AG04449 (cell line): ENCODE results near the gene KCNJ14.
A peak's percentile ranks its signal among the peaks of the same experiment; 100 is the strongest.

Experiments used
- CTCF ChIA-PET: fragments of 350-600 bp; formaldehyde crosslinking; extraction: SDS; loops from one replicate; lab custom pipeline; 2021; ENCODE audit warnings: antibody characterized with exemption; lab: Yijun Ruan, JAX
- POLR2A ChIA-PET: fragments of 400-600, 350-600 bp; formaldehyde crosslinking; extraction: SDS; loops from one replicate; lab custom pipeline; 2020; ENCODE audit warnings: antibody characterized with exemption, inconsistent platforms; lab: Yijun Ruan, JAX
- DNase-seq: peaks from one replicate; pipeline ENCODE4 v3.0.0-alpha.2; 2010; ENCODE audit warnings: low read depth, low spot score
- H3K4me3 ChIP-seq: 2 replicates; pipeline ENCODE4 v1.5.1; 2011; ENCODE audit warnings: low read depth, mild to moderate bottlenecking, control low read depth, low read length
- TF ChIP-seq, protein P1 (sequence below): IDR thresholded peaks from one replicate; pipeline ENCODE4 v1.5.1; 2011; ENCODE audit warnings: mild to moderate bottlenecking, moderate library complexity, low read length, control low read depth, inconsistent platforms; ENCODE audit not compliant: insufficient read depth; ENCODE audit errors: missing control alignments

KCNJ14 gene

DNA sequence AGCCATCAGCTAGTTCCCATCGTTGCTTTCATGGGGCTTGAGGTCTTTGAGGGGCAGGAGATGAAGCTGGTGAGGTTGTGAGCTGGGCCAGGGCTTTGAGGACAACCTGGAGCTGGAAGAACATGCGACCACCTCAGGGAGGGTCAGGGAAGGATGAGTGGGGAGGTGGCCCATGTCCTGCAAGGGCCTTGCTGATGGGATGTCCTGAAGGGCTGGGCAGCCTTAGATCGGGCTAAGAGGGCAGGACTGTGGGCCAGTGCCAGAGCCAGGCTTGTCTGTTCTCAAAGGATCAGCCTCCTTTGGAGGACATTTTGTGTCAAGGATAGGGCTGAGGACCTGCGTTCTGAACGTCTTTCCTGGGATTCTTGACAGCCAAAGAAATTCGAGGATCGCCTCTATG lies 24.3 kb downstream of the KCNJ14 start:
- no peak for DNase-seq
- TF ChIP-seq, protein P1, sequence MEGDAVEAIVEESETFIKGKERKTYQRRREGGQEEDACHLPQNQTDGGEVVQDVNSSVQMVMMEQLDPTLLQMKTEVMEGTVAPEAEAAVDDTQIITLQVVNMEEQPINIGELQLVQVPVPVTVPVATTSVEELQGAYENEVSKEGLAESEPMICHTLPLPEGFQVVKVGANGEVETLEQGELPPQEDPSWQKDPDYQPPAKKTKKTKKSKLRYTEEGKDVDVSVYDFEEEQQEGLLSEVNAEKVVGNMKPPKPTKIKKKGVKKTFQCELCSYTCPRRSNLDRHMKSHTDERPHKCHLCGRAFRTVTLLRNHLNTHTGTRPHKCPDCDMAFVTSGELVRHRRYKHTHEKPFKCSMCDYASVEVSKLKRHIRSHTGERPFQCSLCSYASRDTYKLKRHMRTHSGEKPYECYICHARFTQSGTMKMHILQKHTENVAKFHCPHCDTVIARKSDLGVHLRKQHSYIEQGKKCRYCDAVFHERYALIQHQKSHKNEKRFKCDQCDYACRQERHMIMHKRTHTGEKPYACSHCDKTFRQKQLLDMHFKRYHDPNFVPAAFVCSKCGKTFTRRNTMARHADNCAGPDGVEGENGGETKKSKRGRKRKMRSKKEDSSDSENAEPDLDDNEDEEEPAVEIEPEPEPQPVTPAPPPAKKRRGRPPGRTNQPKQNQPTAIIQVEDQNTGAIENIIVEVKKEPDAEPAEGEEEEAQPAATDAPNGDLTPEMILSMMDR, result no peak
- H3K4me3 ChIP-seq, result no peak overlapping the region
- CTCF ChIA-PET, result interaction anchor here (1.3 to 4.6 kb wide), 3 partner anchors 9 to 104 kb away, joined by 5 to 48 read pairs (median 14); no protein-coding TSS in a partner anchor
- POLR2A ChIA-PET, result interaction anchor here (1.1 kb wide), 1 partner anchor 10 kb away, joined by 3 read pairs; no protein-coding TSS in a partner anchor

DNA sequence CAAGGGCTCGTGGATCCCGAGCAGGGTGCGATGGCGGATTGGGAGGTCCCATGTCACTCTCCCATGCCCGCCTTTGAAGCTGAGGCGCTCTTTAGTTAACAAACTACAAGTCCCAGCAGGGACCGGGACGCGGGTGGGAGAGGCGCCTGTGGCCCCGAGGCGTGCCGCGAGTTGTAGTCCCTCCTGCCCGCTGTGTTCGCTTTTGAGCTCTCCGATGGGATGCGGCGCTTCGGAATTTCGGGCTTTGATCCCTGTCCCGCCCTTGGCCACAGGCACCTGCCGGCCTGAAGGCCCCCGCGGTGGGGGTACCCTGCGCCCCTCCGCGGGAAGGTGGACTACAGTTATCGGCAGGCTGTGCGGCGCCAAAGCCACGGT lies 24.8 kb downstream of the KCNJ14 start:
- TF ChIP-seq, protein P1, result no peak
- POLR2A ChIA-PET, result interaction anchor here (1.1 kb wide), 1 partner anchor 10 kb away, joined by 3 read pairs; no protein-coding TSS in a partner anchor
- CTCF ChIA-PET, result interaction anchor here (1.3 to 4.6 kb wide), 3 partner anchors 10 to 104 kb away, joined by 5 to 48 read pairs (median 14); no protein-coding TSS in a partner anchor
- DNase-seq, result no peak
- H3K4me3 ChIP-seq, result peak overlapping the region; percentile 42

DNA sequence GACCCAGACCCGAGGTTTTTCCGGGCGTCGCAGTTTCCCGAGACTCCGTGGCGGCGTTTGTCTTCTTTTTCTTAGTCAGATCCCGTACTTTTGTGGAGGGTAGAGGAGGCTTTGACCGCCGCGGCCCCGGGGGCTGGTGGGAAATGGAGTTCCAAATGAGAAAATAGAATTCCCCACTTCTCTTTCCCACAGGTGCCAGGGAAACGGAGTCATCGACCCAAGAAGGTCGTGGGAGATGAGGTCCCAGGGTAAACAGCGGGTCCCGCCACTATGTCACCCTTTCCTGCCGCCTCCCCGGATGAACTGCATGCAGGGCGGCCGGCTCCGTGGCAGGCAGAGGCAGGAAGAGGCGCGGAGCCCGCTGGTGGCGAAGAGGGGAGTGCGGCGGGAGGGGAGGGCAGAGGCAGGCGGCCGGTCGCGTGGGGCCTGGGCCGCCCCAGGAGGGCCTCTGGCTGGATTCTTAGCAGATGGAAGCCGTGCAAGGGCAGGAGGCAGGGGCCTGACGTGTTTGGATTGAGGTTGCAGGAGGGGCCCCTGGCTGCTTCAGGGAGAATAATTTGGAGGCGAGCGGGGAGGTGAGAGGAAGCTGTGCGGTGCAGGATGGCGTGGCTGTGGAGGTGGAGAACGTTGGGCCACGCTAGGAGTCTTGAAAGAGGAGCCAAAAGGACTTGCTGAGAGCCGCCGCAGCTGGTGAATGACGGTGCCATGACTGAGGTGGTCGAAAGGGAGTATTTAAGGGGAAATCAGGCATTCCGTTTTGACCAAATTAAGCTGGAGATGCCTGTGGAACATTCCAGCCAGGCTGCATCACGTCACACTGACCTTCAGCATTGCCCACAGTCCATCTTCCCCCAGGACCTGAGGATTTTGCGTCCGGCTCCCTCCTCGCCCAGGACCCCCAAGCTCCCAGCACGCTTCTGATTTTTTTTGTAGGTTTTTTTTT lies 25.5 kb downstream of the KCNJ14 start:
- CTCF ChIA-PET, result interaction anchor here (0.7 to 4.6 kb wide), 8 partner anchors 9 to 128 kb away, joined by 3 to 48 read pairs (median 3); partner anchors contain the start of gene KDELR1
- no peak for DNase-seq
- TF ChIP-seq, protein P1, result no peak
- peak overlapping the region; percentile 42 for H3K4me3 ChIP-seq
- POLR2A ChIA-PET, result interaction anchor here (0.7 to 1.1 kb wide), 3 partner anchors 8 to 11 kb away, joined by 3 read pairs; no protein-coding TSS in a partner anchor

DNA sequence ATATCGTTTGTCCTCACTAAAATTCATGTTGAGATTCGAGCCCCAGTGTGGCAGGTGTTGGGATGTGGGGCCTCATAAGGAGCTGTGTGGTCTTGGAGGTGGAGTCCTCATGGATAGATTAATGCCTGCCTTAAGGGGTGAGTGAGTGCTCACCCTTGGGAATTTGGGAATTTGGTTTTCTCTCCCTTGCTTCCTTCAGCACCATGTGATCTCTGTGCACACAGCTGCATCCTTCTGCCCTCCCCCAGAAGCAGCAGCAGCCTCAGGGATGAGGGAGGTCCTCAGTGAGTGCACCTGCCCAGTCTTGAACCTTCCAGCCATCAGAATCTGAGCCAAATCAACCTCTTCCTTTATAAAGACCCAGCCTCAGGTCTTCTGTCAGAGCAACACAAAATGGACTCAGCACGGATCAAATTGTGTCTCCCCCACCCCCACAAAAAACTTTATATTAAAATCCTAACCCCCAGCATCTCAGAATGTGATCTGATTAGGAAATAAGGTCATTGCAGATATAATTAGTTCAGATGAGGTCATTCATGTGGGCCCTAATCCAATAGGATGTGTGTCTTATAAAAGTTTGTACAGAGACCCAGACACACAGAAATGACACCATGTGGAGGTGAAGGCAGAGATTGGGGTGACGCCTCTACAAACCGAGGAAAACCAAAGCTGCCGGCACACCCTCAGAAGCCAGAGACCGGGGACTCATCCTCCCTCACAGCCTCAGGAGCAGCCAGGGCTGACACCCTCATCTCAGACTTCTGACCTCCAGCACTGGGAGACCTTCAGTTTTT lies 26.7 kb downstream of the KCNJ14 start:
- no peak for DNase-seq
- TF ChIP-seq, protein P1, result no peak
- ChIA-PET CTCF (interaction anchor here (0.7 to 4.6 kb wide), 5 partner anchors 8 to 105 kb away, joined by 3 to 48 read pairs (median 4); partner anchors contain the start of gene KDELR1), POLR2A (no interaction called here)
- no peak overlapping the region for H3K4me3 ChIP-seq

DNA sequence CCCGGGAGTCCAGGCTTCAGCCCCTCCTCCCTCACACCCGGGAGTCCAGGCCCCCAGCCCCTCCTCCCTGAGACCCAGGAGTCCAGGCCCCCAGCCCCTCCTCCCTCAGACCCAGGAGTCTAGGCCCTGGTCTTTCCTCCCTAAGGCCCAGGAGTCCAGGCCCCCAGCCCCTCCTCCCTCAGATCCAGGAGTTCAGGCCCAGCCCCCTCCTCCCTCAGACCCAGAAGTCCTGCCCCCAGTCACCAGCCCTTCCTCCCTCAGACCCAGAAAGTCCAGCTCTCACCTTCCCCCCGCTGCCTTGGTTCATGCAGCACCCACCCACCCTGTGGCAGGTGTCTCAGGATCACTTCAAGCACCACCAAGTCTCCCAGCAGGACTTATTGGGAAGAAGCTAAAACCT lies 27.9 kb downstream of the KCNJ14 start:
- no peak for DNase-seq
- no peak overlapping the region for H3K4me3 ChIP-seq
- ChIA-PET POLR2A (no interaction called here), CTCF (no interaction called here)
- TF ChIP-seq, protein P1, result no peak
